Measurements from ENCODE around the gene SYNDIG1. TPM values are rescaled to one million over a fixed set of nuclear protein-coding genes. Genes with fewer than 3 reads are reported as not detected.

The SYNDIG1 gene
- total RNA-seq, 1 donor from 2014 or later = 13.7 TPM

GRCh38 chr20:24579475-24579874 lies 110.0 kb downstream of the SYNDIG1 start:
- DNase-seq (ENCODE audit: low spot score in 2 of 2) = no peak
- TF ChIP-seq CTCF (IDR thresholded peaks at IDR 0.05) = no peak
- Histone ChIP-seq H3K9me3 (no peaks in the 10 kb centered on the region), H3K4me3 (no peak overlapping the region), H3K36me3 (no peaks in the 10 kb centered on the region), H3K4me1 (no peaks in the 10 kb centered on the region), H3K27ac (no peak overlapping the region), H3K27me3 (no peaks in the 10 kb centered on the region)
- intact Hi-C loops (cut with DNase I) = no loop called here

GRCh38 chr20:24580006-24580405 lies 110.6 kb downstream of the SYNDIG1 start:
- Histone ChIP-seq H3K9me3 (no peaks in the 10 kb centered on the region), H3K27ac (no peak overlapping the region), H3K27me3 (no peaks in the 10 kb centered on the region), H3K4me1 (no peaks in the 10 kb centered on the region), H3K36me3 (no peaks in the 10 kb centered on the region), H3K4me3 (no peak overlapping the region)
- TF ChIP-seq CTCF (IDR thresholded peaks at IDR 0.05) = no peak
- intact Hi-C loops (cut with DNase I) = no loop called here
- no peak for DNase-seq (ENCODE audit: low spot score in 2 of 2)

- H3K27ac ChIP-seq = no peak overlapping the region
- no peak overlapping the region for H3K4me3 ChIP-seq
- H3K4me1 ChIP-seq = no peaks in the 10 kb centered on the region
- no peak for DNase-seq (ENCODE audit: low spot score in 2 of 2)
- no peaks in the 10 kb centered on the region for H3K27me3 ChIP-seq
- H3K9me3 ChIP-seq = no peaks in the 10 kb centered on the region
- no peak for TF ChIP-seq CTCF (IDR thresholded peaks at IDR 0.05)
- H3K36me3 ChIP-seq = no peaks in the 10 kb centered on the region
- intact Hi-C loops (cut with DNase I) = no loop called here
Measured at GRCh38 chr20:24580855-24581254, 111.4 kb downstream of the SYNDIG1 start.

GRCh38 chr20:24581443-24582170 lies 112.2 kb downstream of the SYNDIG1 start:
- intact Hi-C loops (cut with DNase I) = no loop called here
- TF ChIP-seq CTCF (IDR thresholded peaks at IDR 0.05) = no peak
- Histone ChIP-seq H3K9me3 (no peaks in the 10 kb centered on the region), H3K4me1 (no peaks in the 10 kb centered on the region), H3K27ac (no peak overlapping the region), H3K4me3 (no peak overlapping the region), H3K36me3 (no peaks in the 10 kb centered on the region), H3K27me3 (no peaks in the 10 kb centered on the region)
- DNase-seq (ENCODE audit: low spot score in 2 of 2) = no peak

- no peak for TF ChIP-seq CTCF (IDR thresholded peaks at IDR 0.05)
- no peak for DNase-seq (ENCODE audit: low spot score in 2 of 2)
- Histone ChIP-seq H3K4me1 (no peaks in the 10 kb centered on the region), H3K36me3 (no peaks in the 10 kb centered on the region), H3K27ac (no peak overlapping the region), H3K27me3 (no peaks in the 10 kb centered on the region), H3K9me3 (no peaks in the 10 kb centered on the region), H3K4me3 (no peak overlapping the region)
- intact Hi-C loops (cut with DNase I) = no loop called here
Measured at GRCh38 chr20:24582373-24583168, 113.1 kb downstream of the SYNDIG1 start.

All from ascending aorta (tissue), 2 donors.